Adrenal gland (tissue), 12 donors: ENCODE results near the gene CAMK2G. TPM values are rescaled to one million over a fixed set of nuclear protein-coding genes. Genes with fewer than 3 reads are reported as not detected.

ENCODE experiments used
- DNase-seq, 7 donors: peaks; one replicate each; pipeline ENCODE4 v3.0.0-alpha.2; 2019 to 2020
- H3K27ac ChIP-seq, 5 donors: fragments of 200-600 bp; sonication (generic) in 4 of 5; 1 replicate in 3 of 5; 2 replicates in 2 of 5; pipeline versions ENCODE4 v1.5.1 to v1.8.0; 2016 to 2020; ENCODE audit warnings: mild to moderate bottlenecking in 1 of 5
- H3K27me3 ChIP-seq: fragments of 200-600 bp; 2 replicates; pipeline ENCODE4 v1.8.0; 2021
- H3K36me3 ChIP-seq, 2 donors: fragments of 200-600 bp; replicated peaks in 1 of 2; 1 replicate in 1 of 2; 2 replicates in 1 of 2; pipeline versions ENCODE4 v1.5.1 to v1.8.0; 2018 to 2022
- H3K4me1 ChIP-seq, 2 donors: fragments of 200-600 bp; replicated peaks in 1 of 2; 1 replicate in 1 of 2; 2 replicates in 1 of 2; pipeline versions ENCODE4 v1.5.1 to v1.8.0; 2018 to 2021
- H3K4me3 ChIP-seq, 4 donors: fragments of 200-600 bp; sonication (generic) in 3 of 4; one replicate each; pipeline ENCODE4 v1.5.1; 2016 to 2018
- H3K9me3 ChIP-seq, 3 donors: fragments of 200-600 bp; sonication (generic) in 1 of 3; replicated peaks in 1 of 3; 1 replicate in 2 of 3; 2 replicates in 1 of 3; pipeline versions ENCODE4 v1.5.1 to v1.8.0; 2016 to 2021
- CTCF ChIP-seq, 6 experiments: fragments of 450-650 bp in 4 of 6; fragments of 200-600 bp in 2 of 6; sonication (generic) in 1 of 6; IDR thresholded peaks; 1 replicate in 5 of 6; 2 replicates in 1 of 6; pipeline versions ENCODE4 v1.5.1 to v1.8.0; 2016 to 2021; ENCODE audit warnings: antibody characterized with exemption in 6 of 6, mild to moderate bottlenecking in 2 of 6, moderate library complexity in 1 of 6
- POLR2A ChIP-seq, 2 donors: fragments of 450-650 bp; IDR thresholded peaks; one replicate each; pipeline ENCODE4 v1.6.1; 2017; ENCODE audit warnings: antibody characterized with exemption in 2 of 2, mild to moderate bottlenecking in 2 of 2, moderate library complexity in 1 of 2
- WGBS, 4 donors: extraction: QIAGEN DNeasy Blood & Tissue Kit in 2 of 4; methylation state at CpG; one replicate each; pipeline versions ENCODE4 v1.1.5 to v1.1.7; 2013 to 2017; 5-methylcytosine and 5-hydroxymethylcytosine counted together
- intact Hi-C, 2 donors: fragments of 100-400 bp; cut with DNase I; formaldehyde crosslinking; loops; one replicate each; pipeline versions ENCODE4 v1.14.1 to v1.15.0; 2022 to 2023
- polyA plus RNA-seq, 3 donors: library from polyadenylated mRNA; stranded (reverse); fragments of 200-250 nt in 2 of 3; fragments of 350-450 nt in 1 of 3; fragmentation: Illumina TruSeq in 1 of 3; extraction: RNeasy Lipid Tissue Mini Kit (QIAGEN cat#74804) in 1 of 3; gene quantifications; one replicate each; pipeline ENCODE4 v1.2.3, GENCODE V29; 2013 to 2014
- total RNA-seq, 9 donors: library from RNA; depleted of rRNA in 4 of 9; stranded (reverse); fragments of >200 nt in 4 of 9; fragments of 120-200 nt in 1 of 9; fragmentation: NEBNext Ultra II Directional in 1 of 9; extraction: Animal tissue kit (Norgen Biotek cat#: 25700) in 1 of 9; gene quantifications; one replicate each; pipeline versions ENCODE4 v1.1.0 to v1.2.4, GENCODE V29; 2013 to 2023
- donor health status: healthy with polysubstance abuse.
- donor health status: Bipolar disorder and iron deficiency.
- donor health status: DM: yes; HTN: yes; CAD: no.
- donor health status: DM: no; HTN: no; CAD: no.
- donor health status: DM: no; HTN: no; CAD: no.
- donor health status: DM: yes; HTN: yes; CAD: no.

Gene CAMK2G
- total and polyA plus RNA-seq, 12 donors, result 12.7 to 27.3 (median 19.7) TPM

GRCh38 chr10:73786512-73786885, 87.9 kb downstream of the CAMK2G start:
- DNase-seq, result peak in 1 of 7 donors; percentile 11
- Histone ChIP-seq H3K9me3 (no peaks in the 10 kb centered on the region), H3K4me1 (peaks cover 20 to 41% of the 10 kb centered on the region in 2 donors), H3K27ac (peak overlapping the region in 3 of 5 donors; percentile 89 to 97 (median 92)), H3K36me3 (peaks cover 0 to 30% of the 10 kb centered on the region in 2 donors), H3K4me3 (peak overlapping the region; percentile 56 to 85 (median 70)), H3K27me3 (no peaks in the 10 kb centered on the region)
- TF ChIP-seq CTCF (IDR thresholded peaks at IDR 0.05), result no peak
- intact Hi-C loops, result no loop called here
- 0 to 4% (median 2%) methylated on average over 2 of the region's 2 CpGs for WGBS, 4 donors

- peak in 5 of 7 donors; percentile 53 to 65 (median 57) for DNase-seq
- Histone ChIP-seq H3K27me3 (no peaks in the 10 kb centered on the region), H3K27ac (peak overlapping the region; percentile 86 to 97 (median 92)), H3K4me1 (peaks cover 26 to 45% of the 10 kb centered on the region in 2 donors), H3K4me3 (peak overlapping the region; percentile 56 to 85 (median 70)), H3K9me3 (no peaks in the 10 kb centered on the region), H3K36me3 (peaks cover 0 to 24% of the 10 kb centered on the region in 2 donors)
- TF ChIP-seq POLR2A (IDR thresholded peaks at IDR 0.05) (no peak), CTCF (IDR thresholded peaks at IDR 0.05) (no peak)
- intact Hi-C loops, result no loop called here
- WGBS, 4 donors, result 0 to 1% (median 1%) methylated on average over 32 to 54 of the region's 54 CpGs
These were observed 88.4 kb downstream of the CAMK2G start for GRCh38 chr10:73785721-73786511.

- peaks cover 0 to 17% of the 10 kb centered on the region in 2 donors for H3K36me3 ChIP-seq
- DNase-seq, result peak; percentile 87 to 96 (median 91)
- H3K4me3 ChIP-seq, result peak within 1 kb of the TSS; percentile 56 to 85 (median 70)
- no peaks in the 10 kb centered on the region for H3K9me3 ChIP-seq
- TF ChIP-seq POLR2A (IDR thresholded peaks at IDR 0.05) (peak; percentile 76 to 78), CTCF (IDR thresholded peaks at IDR 0.05) (no peak)
- peaks cover 27 to 52% of the 10 kb centered on the region in 2 donors for H3K4me1 ChIP-seq
- intact Hi-C loops, result no loop called here
- peak within 1 kb of the TSS; percentile 86 to 97 (median 92) for H3K27ac ChIP-seq
- H3K27me3 ChIP-seq, result no peaks in the 10 kb centered on the region
- WGBS, 4 donors, result 0% methylated on average over 8 to 36 of the region's 36 CpGs
These were observed 89.1 kb downstream of the CAMK2G start, which contains the start of gene ZSWIM8 for GRCh38 chr10:73785211-73785720. Gene ZSWIM8 (plus strand): TSS chr10:73785606. CDS start chr10:73785879, 273 bp downstream.

GRCh38 chr10:73782749-73783085, 91.6 kb downstream of the CAMK2G start:
- Histone ChIP-seq H3K36me3 (peaks cover 0 to 17% of the 10 kb centered on the region in 2 donors), H3K9me3 (no peaks in the 10 kb centered on the region), H3K4me3 (peak overlapping the region in 2 of 4 donors; percentile 68 to 90), H3K27ac (peak overlapping the region in 3 of 5 donors; percentile 85 to 96 (median 95)), H3K4me1 (peaks cover 20 to 44% of the 10 kb centered on the region in 2 donors), H3K27me3 (no peaks in the 10 kb centered on the region)
- TF ChIP-seq CTCF (IDR thresholded peaks at IDR 0.05) (no peak), POLR2A (IDR thresholded peaks at IDR 0.05) (no peak)
- no peak for DNase-seq
- intact Hi-C loops, result no loop called here
- 41 to 44% (median 42%) methylated on average over 2 of the region's 2 CpGs for WGBS, 4 donors
